ENCODE data around the gene KIF4A.

DNA sequence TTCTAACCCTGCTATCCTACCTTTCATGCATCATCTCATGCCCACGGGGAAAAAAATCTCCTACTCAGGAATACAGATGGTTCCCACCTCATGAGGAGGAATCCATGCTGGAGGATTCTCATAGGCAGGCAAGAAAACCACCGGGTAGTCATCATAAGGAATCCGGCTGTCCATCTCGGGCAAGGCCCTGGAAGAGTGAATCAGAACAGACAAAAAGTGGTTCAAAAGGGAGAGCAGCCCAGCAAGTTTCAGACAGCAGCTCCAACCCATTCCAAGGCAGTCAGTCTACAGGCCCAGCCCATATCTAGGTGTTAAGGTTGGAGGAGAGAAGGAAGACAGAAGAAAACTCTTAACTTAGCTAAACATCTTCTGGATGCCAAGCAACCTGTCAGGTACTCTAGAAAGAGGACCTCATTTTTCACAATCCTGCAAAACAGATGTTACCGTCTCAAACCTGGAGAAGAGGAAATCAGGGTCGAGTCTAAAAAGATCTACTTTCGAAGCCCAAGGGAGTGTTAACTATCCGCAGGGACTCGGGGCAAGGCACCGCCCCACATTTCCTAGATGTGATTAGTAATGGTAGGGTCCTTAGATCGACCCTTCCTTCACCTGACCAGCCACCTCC, 624 bp upstream of the KIF4A start:
- TF ChIP-seq, protein P1, sequence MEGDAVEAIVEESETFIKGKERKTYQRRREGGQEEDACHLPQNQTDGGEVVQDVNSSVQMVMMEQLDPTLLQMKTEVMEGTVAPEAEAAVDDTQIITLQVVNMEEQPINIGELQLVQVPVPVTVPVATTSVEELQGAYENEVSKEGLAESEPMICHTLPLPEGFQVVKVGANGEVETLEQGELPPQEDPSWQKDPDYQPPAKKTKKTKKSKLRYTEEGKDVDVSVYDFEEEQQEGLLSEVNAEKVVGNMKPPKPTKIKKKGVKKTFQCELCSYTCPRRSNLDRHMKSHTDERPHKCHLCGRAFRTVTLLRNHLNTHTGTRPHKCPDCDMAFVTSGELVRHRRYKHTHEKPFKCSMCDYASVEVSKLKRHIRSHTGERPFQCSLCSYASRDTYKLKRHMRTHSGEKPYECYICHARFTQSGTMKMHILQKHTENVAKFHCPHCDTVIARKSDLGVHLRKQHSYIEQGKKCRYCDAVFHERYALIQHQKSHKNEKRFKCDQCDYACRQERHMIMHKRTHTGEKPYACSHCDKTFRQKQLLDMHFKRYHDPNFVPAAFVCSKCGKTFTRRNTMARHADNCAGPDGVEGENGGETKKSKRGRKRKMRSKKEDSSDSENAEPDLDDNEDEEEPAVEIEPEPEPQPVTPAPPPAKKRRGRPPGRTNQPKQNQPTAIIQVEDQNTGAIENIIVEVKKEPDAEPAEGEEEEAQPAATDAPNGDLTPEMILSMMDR (IDR thresholded peaks at IDR 0.05) = no peak
- TF ChIP-seq POLR2A (IDR thresholded peaks at IDR 0.05) = no peak
